Heart left ventricle (tissue), 13 donors: ENCODE results near the gene HGS.

Experiments
- CTCF ChIP-seq, 12 donors: fragments of 200-600 bp; sonication (generic) in 4 of 12; IDR thresholded peaks; one replicate each; pipeline versions ENCODE4 v1.5.0 to v1.8.0; 2018 to 2022; ENCODE audit warnings: antibody characterized with exemption in 12 of 12, mild to moderate bottlenecking in 5 of 12
- POLR2A ChIP-seq, 2 donors: fragments of 450-650 bp; IDR thresholded peaks; one replicate each; pipeline ENCODE4 v1.6.1; 2017; ENCODE audit warnings: antibody characterized with exemption in 2 of 2, mild to moderate bottlenecking in 2 of 2, moderate library complexity in 2 of 2
- donor health status: ischemic (EF 13 %, LVEDD 7.1; RV severe dilation, severe dysfunction).
- donor health status: DM: no; HTN: yes; CAD: no.
- donor health status: DM: no; HTN: no; CAD: no.
- donor health status: ischemic (EF 25% LVEDD 6.9; RV normal size, moderate dysfunction).
- donor health status: ischemic (EF 25% LVEDD 5.7; RV mildly dilated, moderate dysfunction).
- donor health status: ischemic (EF 35%, LVEDD 5.7; RV mildly dilated, moderate dysfunction).
- donor health status: nonischemic (EF 11% LVEDD 7.7; RV severe dilation, severe dysfunction).
- donor health status: DM: yes; HTN: yes; CAD: no.
- donor health status: PGD.
- donor health status: ischemic (EF 29% LVEDD 5.4; RV normal size, mild dysfunction).
- donor health status: nonischemic (EF 23%, LVEDD 6.1; RV moderate dilation, normal function).

GRCh38 chr17:81686614-81687013 is 2.8 kb downstream of the HGS start:
- no peak for TF ChIP-seq CTCF (IDR thresholded peaks at IDR 0.05)
- no peak for TF ChIP-seq POLR2A (IDR thresholded peaks at IDR 0.05)
